H1 (cell line): ENCODE results near the gene TEN1. TPM values are rescaled to one million over a fixed set of nuclear protein-coding genes. Genes with fewer than 3 reads are reported as not detected.
"Not testable (repeated sequence)": the region's sequence is repeated elsewhere in the genome, so short reads cannot be mapped to it uniquely, and the experiment has no call there.

Experiments
- CTCF ChIA-PET: fragments of 300-600 bp; sonication (Branson Sonifier 250); formaldehyde crosslinking; loops from one replicate; lab custom pipeline; 2021; ENCODE audit not compliant: partially characterized antibody; lab: Charles Lee
- POLR2A ChIA-PET: fragments of 300-600 bp; sonication (Branson Sonifier 250); formaldehyde crosslinking; loops from one replicate; lab custom pipeline; 2021; ENCODE audit warnings: inconsistent platforms; ENCODE audit not compliant: partially characterized antibody; lab: Charles Lee
- DNase-seq, 2 experiments: peaks; one replicate each; pipeline versions ENCODE4 v3.0.0 to v3.0.0-alpha.2; 2010 to 2022; ENCODE audit warnings: low spot score in 2 of 2, low read depth in 1 of 2, mixed read lengths in 1 of 2
- FAIRE-seq: peaks from 2 replicates; lab custom pipeline; 2011; peaks lifted over from hg19 to GRCh38; lab: Jason Lieb, UNC
- H2AFZ ChIP-seq: 2 replicates; pipeline ENCODE4 v1.8.1; 2012; ENCODE audit warnings: low read length, inconsistent platforms
- H2AK5ac ChIP-seq: 2 replicates; pipeline ENCODE4 v1.6.1; 2013; ENCODE audit warnings: low read depth, low read length
- H2BK120ac ChIP-seq: replicated peaks from 2 replicates; pipeline ENCODE3; 2013; ENCODE audit warnings: low read depth, low read length, inconsistent platforms
- H2BK12ac ChIP-seq: 2 replicates; pipeline ENCODE4 v1.6.1; 2013; ENCODE audit warnings: low read depth, low read length
- H2BK15ac ChIP-seq: 2 replicates; pipeline ENCODE4 v1.6.1; 2013; ENCODE audit warnings: low read length
- H2BK20ac ChIP-seq: 2 replicates; pipeline ENCODE4 v1.6.1; 2013; ENCODE audit warnings: low read length
- H2BK5ac ChIP-seq: 2 replicates; pipeline ENCODE4 v1.6.1; 2013; ENCODE audit warnings: low read depth, low read length
- H3K14ac ChIP-seq: 2 replicates; pipeline ENCODE4 v1.6.1; 2013; ENCODE audit warnings: inconsistent platforms; ENCODE audit not compliant: insufficient read length
- H3K18ac ChIP-seq: 2 replicates; pipeline ENCODE4 v1.6.1; 2013; ENCODE audit warnings: low read length; ENCODE audit errors: extremely low read depth
- H3K23ac ChIP-seq: 2 replicates; pipeline ENCODE4 v1.6.1; 2013; ENCODE audit warnings: inconsistent platforms; ENCODE audit not compliant: insufficient read length
- H3K23me2 ChIP-seq: 2 replicates; pipeline ENCODE4 v1.6.1; 2013; ENCODE audit warnings: low read depth, low read length
- H3K27ac ChIP-seq: 2 replicates; pipeline ENCODE4 v1.6.1; 2011; ENCODE audit warnings: low read depth, low read length, inconsistent platforms
- H3K27me3 ChIP-seq, 4 experiments: replicated peaks in 1 of 4; 1 replicate in 1 of 4; 2 replicates in 3 of 4; pipeline versions ENCODE4 v1.6.1 to v1.8.1; 2011 to 2013; ENCODE audit warnings: low read length in 3 of 4, mild to moderate bottlenecking in 3 of 4, inconsistent platforms in 2 of 4, mixed read lengths in 2 of 4, moderate library complexity in 1 of 4; ENCODE audit not compliant: control insufficient read depth in 3 of 4, insufficient read depth in 3 of 4; ENCODE audit errors: extremely low read depth in 1 of 4
- H3K36me3 ChIP-seq, 4 experiments: 2 replicates each; pipeline versions ENCODE4 v1.6.1 to v1.8.1; 2011 to 2013; ENCODE audit warnings: mild to moderate bottlenecking in 4 of 4, low read length in 3 of 4, moderate library complexity in 2 of 4, control low read depth in 1 of 4, inconsistent platforms in 1 of 4; ENCODE audit not compliant: insufficient read depth in 4 of 4, control insufficient read depth in 2 of 4
- H3K4ac ChIP-seq: replicated peaks from 2 replicates; pipeline ENCODE3; 2013; ENCODE audit warnings: low read length, low read depth, mixed read lengths, inconsistent platforms; ENCODE audit not compliant: insufficient read length
- H3K4me1 ChIP-seq, 4 experiments: replicated peaks in 1 of 4; 1 replicate in 1 of 4; 2 replicates in 3 of 4; pipeline versions ENCODE4 v1.6.1 to v1.8.1; 2011 to 2013; ENCODE audit warnings: low read length in 3 of 4, inconsistent platforms in 2 of 4, mixed read lengths in 1 of 4; ENCODE audit not compliant: insufficient read depth in 4 of 4, control insufficient read depth in 3 of 4
- H3K4me2 ChIP-seq, 2 experiments: 2 replicates each; pipeline versions ENCODE4 v1.6.1 to v1.8.1; 2011 to 2013; ENCODE audit warnings: low read depth in 2 of 2, low read length in 2 of 2, control low read depth in 1 of 2, inconsistent platforms in 1 of 2, mild to moderate bottlenecking in 1 of 2; ENCODE audit not compliant: insufficient read depth in 1 of 2
- H3K4me3 ChIP-seq, 4 experiments: fragments of 200-600, 300-600 bp in 1 of 4; sonication (generic), shearing (Covaris generic), sonication (Bioruptor Twin) in 1 of 4; 2 replicates each; pipeline versions ENCODE4 v1.5.1 to v1.8.1; 2011 to 2016; ENCODE audit warnings: low read length in 4 of 4, low read depth in 3 of 4, control low read depth in 2 of 4, inconsistent platforms in 2 of 4, mild to moderate bottlenecking in 2 of 4, mixed read lengths in 1 of 4, moderate library complexity in 1 of 4; ENCODE audit not compliant: insufficient read depth in 2 of 4; ENCODE audit errors: extremely low read depth in 1 of 4
- H3K56ac ChIP-seq: replicated peaks from 2 replicates; pipeline ENCODE3; 2013; ENCODE audit warnings: low read depth, mild to moderate bottlenecking, mixed read lengths, low read length, inconsistent platforms; ENCODE audit not compliant: insufficient read length
- H3K79me1 ChIP-seq: 2 replicates; pipeline ENCODE4 v1.6.1; 2013; ENCODE audit warnings: low read depth, low read length, control low read depth
- H3K79me2 ChIP-seq, 2 experiments: 2 replicates each; pipeline versions ENCODE4 v1.6.1 to v1.8.1; 2012 to 2013; ENCODE audit warnings: low read length in 2 of 2, mild to moderate bottlenecking in 2 of 2, inconsistent platforms in 1 of 2; ENCODE audit not compliant: insufficient read depth in 2 of 2, control insufficient read depth in 1 of 2
- H3K9ac ChIP-seq, 4 experiments: replicated peaks in 1 of 4; 1 replicate in 1 of 4; 2 replicates in 3 of 4; pipeline versions ENCODE4 v1.6.1 to v1.8.1; 2011 to 2013; ENCODE audit warnings: low read depth in 3 of 4, low read length in 3 of 4, control low read depth in 2 of 4, mild to moderate bottlenecking in 2 of 4, moderate library complexity in 2 of 4, inconsistent platforms in 1 of 4; ENCODE audit errors: extremely low read depth in 1 of 4
- H3K9me3 ChIP-seq, 2 experiments: 2 replicates each; pipeline versions ENCODE4 v1.6.1 to v1.8.1; 2012 to 2013; ENCODE audit warnings: mild to moderate bottlenecking in 2 of 2, moderate library complexity in 2 of 2, control low read depth in 1 of 2, inconsistent platforms in 1 of 2, low read depth in 1 of 2, low read length in 1 of 2, mixed read lengths in 1 of 2; ENCODE audit not compliant: insufficient read depth in 2 of 2
- H4K20me1 ChIP-seq, 2 experiments: replicated peaks in 1 of 2; 2 replicates each; pipeline versions ENCODE3 to v1.8.1; 2011 to 2013; ENCODE audit warnings: inconsistent platforms in 2 of 2, low read length in 2 of 2, mild to moderate bottlenecking in 1 of 2; ENCODE audit not compliant: insufficient read depth in 2 of 2, control insufficient read depth in 1 of 2
- H4K5ac ChIP-seq: 2 replicates; pipeline ENCODE4 v1.6.1; 2013; ENCODE audit warnings: low read length, low read depth, mixed read lengths, inconsistent platforms; ENCODE audit not compliant: insufficient read length
- H4K8ac ChIP-seq: 2 replicates; pipeline ENCODE4 v1.8.0; 2013; ENCODE audit warnings: mild to moderate bottlenecking, moderate library complexity, low read length, inconsistent platforms; ENCODE audit not compliant: insufficient read depth; ENCODE audit errors: extremely low read depth
- H4K91ac ChIP-seq: replicated peaks from 2 replicates; pipeline ENCODE3; 2013; ENCODE audit warnings: low read length, mixed read lengths, inconsistent platforms; ENCODE audit not compliant: insufficient read length
- WGBS, 2 experiments: shearing (Covaris generic) in 1 of 2; methylation state at CpG; one replicate each; pipeline versions ENCODE4 v1.1.6 to v1.1.7; 2013 to 2015; ENCODE audit warnings: low lambda C conversion rate in 2 of 2, mixed read lengths in 2 of 2, inconsistent platforms in 1 of 2, low coverage in 1 of 2, missing lambda C conversion rate in 1 of 2; ENCODE audit not compliant: insufficient replicate concordance in 2 of 2, insufficient coverage in 1 of 2, insufficient read length in 1 of 2; ENCODE audit errors: extremely low coverage in 1 of 2, missing lambda C conversion rate in 1 of 2; 5-methylcytosine and 5-hydroxymethylcytosine counted together
- polyA plus RNA-seq, 7 experiments: library from polyadenylated mRNA; depleted of rRNA in 3 of 7; stranded (reverse) in 5 of 7; unstranded in 2 of 7; fragments of >200 nt in 5 of 7; fragments of 200-250 nt in 2 of 7; gene quantifications; 1 replicate in 5 of 7; 2 replicates in 1 of 7; 4 replicates in 1 of 7; pipeline versions ENCODE4 v1.2.1 to v1.2.3, GENCODE V29; 2011 to 2013; ENCODE audit warnings: missing spikeins in 2 of 7, mixed read lengths in 2 of 7
- total RNA-seq: library from RNA; stranded (reverse); fragmentation: NEBNext Ultra II Directional; extraction: Animal tissue kit (Norgen Biotek cat#: 25700); gene quantifications from 2 replicates; pipeline ENCODE4 v1.2.1, GENCODE V29; 2021

TEN1 gene
- total and polyA plus RNA-seq, 2 of the 8 experiments (the other 6 are each of a cell fraction or from before 2014, with no cell fraction given): 15.9 to 18.7 TPM

- H3K9ac ChIP-seq, H3K4ac ChIP-seq, H2BK15ac ChIP-seq, H4K5ac ChIP-seq, H2BK5ac ChIP-seq, H3K4me2 ChIP-seq, H3K27ac ChIP-seq, H3K23me2 ChIP-seq, H2AFZ ChIP-seq, H3K4me3 ChIP-seq, H3K23ac ChIP-seq, H4K8ac ChIP-seq, H4K20me1 ChIP-seq, H3K4me1 ChIP-seq, H4K91ac ChIP-seq, H2AK5ac ChIP-seq, H2BK20ac ChIP-seq, H3K56ac ChIP-seq, H2BK120ac ChIP-seq, FAIRE-seq, H3K9me3 ChIP-seq, H3K27me3 ChIP-seq, H3K14ac ChIP-seq, H2BK12ac ChIP-seq, DNase-seq, H3K79me1 ChIP-seq, H3K18ac ChIP-seq: not testable (repeated sequence)
- Histone ChIP-seq H3K36me3 (peaks cover 0 to 15% (median 0%) of the 10 kb centered on the region in 4 experiments; a peak in 3 of 8 replicates), H3K79me2 (peaks cover 0 to 32% of the 10 kb centered on the region in 2 experiments; a peak in 2 of 4 replicates)
- ChIA-PET POLR2A (interaction anchor here (0.6 to 2.8 kb wide), 3 partner anchors 15 to 855 kb away, joined by 3 to 7 read pairs (median 3); no protein-coding TSS in a partner anchor), CTCF (interaction anchor here (0.7 to 2.5 kb wide), 5 partner anchors 19 to 551 kb away, joined by 3 to 11 read pairs (median 3); partner anchors contain the start of gene CDK3)
- 85% methylated on average over 10 of the region's 10 CpGs; no CpG with 5 or more reads in 1 of the 2 experiments for WGBS, 2 experiments
Observed at GRCh38 chr17:75969044-75969443, 10.0 kb upstream of the TEN1 start.
